GM19025 (cell line): ENCODE results near the gene RFX2.
"Not testable (repeated sequence)": the region's sequence is repeated elsewhere in the genome, so short reads cannot be mapped to it uniquely, and the experiment has no call there.

ENCODE experiments used
- ATAC-seq: cut with Tn5 transposase; IDR thresholded peaks from one replicate; pipeline ENCODE4 v1.9.1; 2021; ENCODE audit warnings: mild to moderate bottlenecking, low read depth, moderate library complexity; ENCODE audit not compliant: unreplicated experiment

The RFX2 gene

DNA sequence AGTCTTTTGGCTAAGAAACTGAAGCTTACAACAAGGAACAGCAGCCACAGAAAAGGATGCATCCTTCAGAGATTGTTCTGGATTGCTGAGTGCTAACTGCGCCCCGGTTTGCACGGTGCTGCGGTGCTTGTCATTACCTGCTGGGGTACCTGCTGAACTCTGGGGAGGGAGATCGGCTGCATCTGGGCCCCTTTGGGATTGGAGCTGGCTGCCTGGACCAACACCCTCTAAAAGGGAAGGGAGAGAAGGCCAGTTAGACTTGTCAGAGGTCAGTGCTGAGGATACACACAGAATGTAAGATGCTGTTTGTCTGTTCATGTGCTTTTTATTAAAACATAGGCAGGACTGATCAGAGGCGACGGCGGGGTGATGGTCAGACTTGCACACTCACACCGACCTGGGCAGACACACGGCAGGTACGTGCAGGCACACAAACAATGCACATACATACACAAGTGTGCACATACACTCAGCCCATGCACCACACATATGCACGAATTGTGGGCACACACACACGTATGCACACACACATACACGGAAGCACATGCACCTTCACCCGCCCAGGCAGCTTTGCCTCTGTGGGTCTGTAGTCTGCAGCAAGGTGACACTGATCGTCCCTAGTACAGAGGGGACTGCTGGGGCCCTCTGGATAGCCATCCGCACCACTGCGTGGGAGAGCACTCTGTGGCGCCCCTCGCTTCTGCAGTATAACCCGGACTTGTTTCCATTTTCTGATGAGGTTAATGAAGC lies 66.1 kb downstream of the RFX2 start:
- no peak for ATAC-seq

DNA sequence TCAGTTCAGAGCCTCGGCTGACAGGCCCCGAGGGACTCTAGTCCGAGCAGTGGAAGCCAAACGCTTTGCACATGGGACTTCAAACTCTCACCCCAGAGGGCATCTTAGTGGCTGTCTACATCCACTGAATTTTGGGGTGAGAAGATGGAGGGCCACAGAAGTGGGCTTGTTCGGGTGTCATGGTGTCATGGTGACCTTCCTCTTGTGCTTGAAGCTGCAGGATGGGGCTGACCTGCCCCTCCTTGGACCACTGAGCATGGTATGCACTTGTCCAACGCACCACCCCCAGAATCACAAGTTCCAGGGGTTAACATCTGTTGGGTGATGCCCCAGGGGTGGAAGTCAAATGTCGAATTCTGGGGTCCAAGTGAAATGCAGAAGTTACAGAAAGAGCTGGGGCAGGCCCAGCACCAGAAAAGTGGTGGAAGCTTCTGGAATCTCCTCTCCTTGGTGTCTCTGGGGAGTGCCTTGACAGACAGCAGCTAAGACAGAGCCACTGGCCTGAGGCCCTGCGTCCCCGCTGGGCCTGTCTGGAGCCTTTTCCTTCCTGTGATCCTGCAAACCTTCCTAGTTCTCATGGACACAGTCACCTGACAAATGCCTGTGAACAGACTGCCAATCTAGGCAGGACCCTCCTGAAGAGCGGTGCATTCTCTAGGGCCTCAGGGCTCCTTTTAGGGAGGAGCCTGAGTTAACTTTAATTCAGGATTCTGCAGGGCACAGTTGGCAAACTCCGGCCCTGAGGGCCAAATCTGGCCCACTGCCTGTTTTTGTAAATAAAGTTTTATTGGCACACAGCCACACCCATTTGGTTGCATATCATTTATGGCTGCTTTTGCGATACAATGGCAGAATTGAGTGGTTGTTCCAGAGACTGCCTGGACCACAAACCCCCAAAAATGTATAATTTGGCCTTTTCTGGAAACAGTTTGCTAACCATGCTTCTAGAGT lies 67.2 kb downstream of the RFX2 start:
- no peak for ATAC-seq

DNA sequence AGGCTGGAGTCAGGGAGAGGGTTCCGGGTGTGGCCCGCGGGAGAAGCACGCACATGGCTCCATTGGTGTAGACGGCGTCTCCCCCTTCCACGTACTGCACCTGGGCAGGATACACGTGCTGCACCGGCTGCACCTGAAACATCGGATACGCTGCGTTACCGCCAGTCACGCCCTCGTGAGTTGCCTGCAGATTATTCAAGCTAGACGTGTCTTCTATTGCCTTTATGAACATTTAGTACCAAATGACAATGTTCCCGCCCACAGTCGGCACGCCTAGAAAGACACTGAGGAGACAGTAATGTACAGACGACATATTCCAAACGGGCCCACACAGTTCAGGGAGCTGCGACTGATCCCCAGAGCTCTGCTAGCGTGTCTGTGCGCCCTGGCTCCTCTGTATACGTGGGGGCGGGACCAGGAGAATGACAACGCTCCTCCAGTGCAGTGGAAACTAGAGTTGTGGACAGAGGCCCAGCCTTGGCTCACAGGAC lies 68.3 kb downstream of the RFX2 start:
- ATAC-seq: no peak

DNA sequence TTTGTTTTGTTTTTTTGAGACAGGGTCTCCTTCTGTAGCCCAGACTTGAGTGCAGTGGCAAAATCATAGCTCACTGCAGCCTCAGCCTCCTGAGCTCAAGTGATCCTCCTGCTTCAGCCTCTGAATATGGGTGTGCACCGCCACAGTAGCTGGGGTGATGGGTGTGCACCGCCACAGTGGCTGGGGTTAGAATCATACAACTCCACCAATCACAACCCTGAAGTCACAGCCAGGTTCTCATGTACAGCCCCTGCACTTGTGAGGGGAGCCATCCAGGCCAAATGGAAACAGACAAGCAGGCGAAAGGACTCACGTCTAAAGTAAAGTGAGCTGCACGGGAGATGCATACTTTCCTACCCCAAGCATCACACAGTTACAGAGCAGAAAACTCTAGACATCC lies 69.2 kb downstream of the RFX2 start:
- no peak for ATAC-seq

GRCh38 chr19:6039566-6040225 lies 70.6 kb downstream of the RFX2 start:
- no peak for ATAC-seq

DNA sequence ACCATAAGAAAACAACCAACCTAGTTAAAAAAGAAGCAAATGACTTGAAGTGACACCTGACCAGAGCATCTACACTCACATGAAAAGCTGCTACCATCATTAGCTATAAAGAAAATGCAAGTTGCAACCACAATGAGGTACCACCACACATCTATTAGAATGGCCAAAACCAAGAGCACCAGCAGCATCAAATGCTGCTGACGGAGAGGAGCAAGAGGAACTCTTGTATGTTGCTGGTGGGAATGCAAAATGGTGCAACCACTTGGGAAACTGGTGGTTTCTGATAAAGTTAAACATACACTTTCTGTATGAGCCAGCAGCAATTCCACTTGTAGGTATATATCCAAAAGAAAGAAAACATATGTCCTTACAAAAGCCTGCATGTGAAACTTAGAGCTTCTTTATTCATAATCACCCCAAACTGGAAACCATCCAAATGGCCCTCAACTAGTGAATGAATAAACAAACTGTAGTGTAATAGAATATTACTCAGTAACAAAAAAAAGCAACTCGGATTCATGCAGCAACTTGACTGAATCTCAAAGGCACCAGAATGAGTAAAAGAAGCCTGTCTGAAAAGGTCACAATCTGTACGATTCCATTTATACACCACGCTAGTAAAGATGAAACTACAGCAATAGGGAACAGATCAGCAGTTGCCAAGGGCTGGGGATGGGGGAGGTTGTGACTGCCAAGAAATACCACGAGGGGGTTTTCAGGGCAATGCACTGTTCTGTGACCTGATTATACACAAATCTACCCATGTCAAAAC lies 71.5 kb downstream of the RFX2 start:
- ATAC-seq: no peak

GRCh38 chr19:6035026-6035425 lies 75.3 kb downstream of the RFX2 start:
- no peak for ATAC-seq

DNA sequence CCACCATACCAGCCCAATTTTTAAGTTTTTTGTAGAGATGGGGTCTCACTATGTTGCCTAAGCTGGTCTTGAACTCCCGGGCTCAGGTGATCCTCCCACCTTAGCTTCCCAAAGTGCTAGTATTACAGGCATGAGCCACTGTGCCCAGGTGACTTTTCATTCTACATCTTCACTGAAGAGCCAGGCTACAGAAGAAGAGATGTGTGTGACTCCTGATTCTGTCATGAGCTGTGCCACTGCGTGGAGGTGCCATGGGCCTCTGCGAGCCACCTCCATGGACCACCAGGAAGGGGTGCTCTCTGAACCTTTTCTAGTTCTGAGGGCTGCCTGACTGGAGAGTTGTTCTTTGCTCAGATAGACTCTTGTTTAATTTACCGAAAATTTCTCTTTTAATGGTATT lies 75.8 kb downstream of the RFX2 start:
- ATAC-seq: no peak

DNA sequence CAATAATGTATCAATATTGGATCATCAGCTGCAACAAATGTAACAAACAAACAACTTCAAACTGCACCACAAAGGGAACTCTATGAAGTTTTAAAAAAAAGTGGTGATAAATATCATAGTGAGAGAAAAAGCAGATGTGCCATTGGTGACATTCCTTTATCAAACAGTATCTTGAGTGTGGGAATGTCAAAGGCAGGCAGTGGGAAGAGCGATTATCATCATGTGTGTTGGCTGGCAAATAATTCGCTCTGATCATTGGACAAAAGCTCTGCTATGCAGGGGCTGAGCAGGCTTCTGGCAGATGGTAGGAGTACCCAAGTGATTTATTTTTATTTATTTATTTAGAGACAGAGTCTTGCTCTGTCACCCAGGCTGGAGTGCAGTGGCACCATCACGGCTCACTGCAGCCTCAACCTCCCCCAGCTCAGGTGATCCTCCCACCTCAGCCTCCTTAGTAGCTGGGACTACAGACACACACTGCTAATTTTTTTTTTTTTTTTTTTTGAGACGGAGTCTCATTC lies 76.5 kb downstream of the RFX2 start:
- no peak for ATAC-seq

DNA sequence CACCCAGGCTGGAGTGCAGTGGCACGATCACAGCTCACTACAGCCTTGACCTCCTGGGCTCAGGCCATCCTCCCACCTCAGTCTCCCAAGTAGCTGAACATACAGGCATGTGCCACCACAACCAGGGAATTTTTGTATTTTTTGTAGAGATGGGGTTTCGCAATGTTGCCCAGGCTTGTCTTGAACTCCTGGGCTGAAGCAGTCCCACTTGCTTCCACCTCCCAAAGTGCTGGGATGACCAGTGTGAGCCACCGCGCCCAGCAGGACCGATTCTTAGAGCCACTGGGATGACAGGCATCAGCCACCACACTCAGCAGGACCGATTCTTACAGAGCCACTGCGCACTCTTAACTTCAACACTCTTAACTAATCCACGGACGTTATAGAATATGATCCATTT lies 77.5 kb downstream of the RFX2 start:
- ATAC-seq: no peak

- no peak for ATAC-seq
Observed at GRCh38 chr19:6032381-6032780, 77.9 kb downstream of the RFX2 start.

GRCh38 chr19:6030214-6030507 lies 80.1 kb downstream of the RFX2 start:
- ATAC-seq: no peak

DNA sequence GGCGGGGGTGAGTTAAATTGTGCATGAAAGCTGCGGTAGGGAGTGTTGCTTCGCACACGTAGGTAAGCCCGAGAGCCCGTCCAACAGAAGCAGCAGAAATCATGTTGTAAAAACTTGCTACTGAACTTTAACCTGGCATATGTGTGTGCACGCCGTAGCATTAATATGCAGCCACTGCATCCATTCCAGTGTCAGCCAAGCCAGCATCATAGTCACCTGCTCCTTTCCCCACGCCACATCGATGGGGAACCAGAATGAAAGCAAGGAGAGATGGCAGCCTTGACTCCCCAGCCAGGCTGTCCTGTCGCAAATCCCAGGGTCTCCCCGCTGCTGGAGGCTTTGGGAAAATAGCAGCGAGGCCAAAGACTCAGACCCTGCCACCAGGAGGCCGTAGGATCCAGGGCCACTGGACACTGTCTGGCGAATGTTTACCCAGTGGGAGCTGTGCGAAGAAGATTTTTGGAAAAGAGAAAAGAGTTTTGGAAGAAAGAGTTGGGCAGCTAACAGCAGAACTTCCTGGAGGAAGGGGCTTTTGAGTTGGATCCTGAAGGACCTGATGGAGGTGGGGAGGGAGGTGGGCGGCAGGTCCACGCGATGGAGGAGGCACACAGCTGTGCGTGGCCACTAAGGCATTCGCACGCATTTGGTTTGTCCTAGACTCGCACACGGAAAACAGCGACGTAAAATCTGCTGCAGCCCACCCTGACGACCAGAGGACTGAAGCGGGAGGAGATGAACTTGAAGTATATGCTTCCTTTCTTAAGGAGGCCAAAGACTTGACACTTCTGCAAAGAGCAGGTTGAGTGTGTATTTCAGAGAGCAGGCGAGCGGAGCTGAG lies 83.7 kb downstream of the RFX2 start:
- no peak for ATAC-seq

- ATAC-seq: not testable (repeated sequence)
Observed at GRCh38 chr19:6024756-6025155, 85.5 kb downstream of the RFX2 start.

DNA sequence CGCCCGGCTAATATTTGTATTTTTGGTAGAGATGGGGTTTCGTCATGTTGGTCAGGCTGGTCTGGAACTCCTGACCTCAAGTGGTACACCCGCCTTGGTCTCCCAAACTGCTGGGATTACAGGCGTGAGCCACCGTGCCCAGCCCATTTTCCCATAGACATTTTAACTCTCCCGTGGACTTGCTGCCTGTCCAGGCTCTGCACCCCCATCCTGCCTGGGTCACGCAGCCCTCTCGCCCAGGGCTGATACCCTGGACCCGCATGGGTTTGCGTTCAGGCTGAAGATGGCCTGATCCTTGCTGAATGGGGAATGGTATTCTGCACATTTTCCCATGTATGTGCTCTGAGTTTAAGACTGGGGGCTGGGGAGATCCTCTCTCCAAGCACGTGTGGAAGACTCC lies 86.4 kb downstream of the RFX2 start:
- no peak for ATAC-seq

GRCh38 chr19:6023085-6023682 lies 87.1 kb downstream of the RFX2 start:
- no peak for ATAC-seq

- no peak for ATAC-seq
Observed at GRCh38 chr19:6022570-6023064, 87.7 kb downstream of the RFX2 start.

- ATAC-seq: no peak
Observed at GRCh38 chr19:6021878-6022569, 88.3 kb downstream of the RFX2 start.
